PC-9 (cell line): ENCODE results near the gene CACNA1H. TPM values are rescaled to one million over a fixed set of nuclear protein-coding genes. Genes with fewer than 3 reads are reported as not detected.

Source experiments
- BruUV-seq: library from RNA; stranded (reverse); fragments of 400-500 nt; replicated peaks from 2 replicates; lab custom pipeline; 2021; lab: Mats Ljungman, UMichigan
- CTCF ChIA-PET: fragments of 300-600 bp; sonication (Branson Sonifier 250); formaldehyde crosslinking; loops from one replicate; lab custom pipeline; 2022; ENCODE audit warnings: antibody characterized with exemption; lab: Charles Lee
- POLR2A ChIA-PET: fragments of 300-600 bp; sonication (Branson Sonifier 250); formaldehyde crosslinking; loops from one replicate; lab custom pipeline; 2022; ENCODE audit warnings: antibody characterized with exemption; ENCODE audit not compliant: unreplicated experiment; lab: Charles Lee
- DNase-seq, 2 experiments: peaks; one replicate each; pipeline versions ENCODE4 v3.0.0 to v3.0.0-alpha.2; 2015 to 2022; ENCODE audit warnings: mixed read lengths in 1 of 2
- H2AFZ ChIP-seq: fragments of 200-600 bp; sonication (generic); 2 replicates; pipeline ENCODE4 v1.8.1; 2017; ENCODE audit warnings: antibody characterized with exemption
- H3F3A ChIP-seq: fragments of 200-600 bp; sonication (generic); 2 replicates; pipeline ENCODE4 v1.8.1; 2017; ENCODE audit warnings: antibody characterized with exemption, mild to moderate bottlenecking, low read depth; ENCODE audit not compliant: insufficient read depth
- H3K27ac ChIP-seq: fragments of 200-600 bp; sonication (generic); 2 replicates; pipeline ENCODE4 v1.6.1; 2016; ENCODE audit warnings: mixed run types
- H3K27me3 ChIP-seq: fragments of 200-600 bp; sonication (generic); 2 replicates; pipeline ENCODE4 v1.6.1; 2016; ENCODE audit warnings: low read depth, mixed run types; ENCODE audit not compliant: insufficient read depth
- H3K36me3 ChIP-seq: fragments of 200-600 bp; sonication (generic); 2 replicates; pipeline ENCODE4 v1.6.1; 2016; ENCODE audit warnings: low read depth, mixed run types
- H3K4me1 ChIP-seq: fragments of 200-600 bp; sonication (generic); replicated peaks from 2 replicates; pipeline ENCODE4 v1.6.1; 2016; ENCODE audit warnings: mixed run types; ENCODE audit not compliant: insufficient read depth
- H3K4me2 ChIP-seq: fragments of 200-600 bp; sonication (generic); 2 replicates; pipeline ENCODE4 v1.6.1; 2017; ENCODE audit warnings: mixed run types
- H3K4me3 ChIP-seq: fragments of 200-600 bp; sonication (generic); 2 replicates; pipeline ENCODE4 v1.6.1; 2016; ENCODE audit warnings: mixed run types
- H3K79me2 ChIP-seq: fragments of 200-600 bp; sonication (generic); 2 replicates; pipeline ENCODE4 v1.6.1; 2017; ENCODE audit warnings: low read depth, mixed run types
- H3K9me2 ChIP-seq: fragments of 200-600 bp; sonication (generic); 2 replicates; pipeline ENCODE4 v1.8.1; 2017; ENCODE audit warnings: mild to moderate bottlenecking; ENCODE audit not compliant: insufficient read depth
- H3K9me3 ChIP-seq: fragments of 200-600 bp; sonication (generic); 2 replicates; pipeline ENCODE4 v1.8.1; 2016; ENCODE audit warnings: low read depth; ENCODE audit not compliant: insufficient read depth
- H4K20me1 ChIP-seq: fragments of 200-600 bp; sonication (generic); 2 replicates; pipeline ENCODE4 v1.8.1; 2017; ENCODE audit not compliant: insufficient read depth
- CTCF ChIP-seq: fragments of 200-600 bp; sonication (generic); conservative IDR thresholded peaks from 2 replicates; pipeline ENCODE4 v1.6.1; 2017; ENCODE audit warnings: mixed run types, antibody characterized with exemption, mild to moderate bottlenecking, moderate library complexity
- EZH2 ChIP-seq: fragments of 200-600 bp; sonication (generic); IDR thresholded peaks from 2 replicates; pipeline ENCODE4 v1.8.0; 2017; ENCODE audit warnings: antibody characterized with exemption, low read depth
- intact Hi-C: fragments of 100-400 bp; cut with micrococcal nuclease; formaldehyde crosslinking; loops from one replicate; pipeline ENCODE4 v1.10.0; 2022; ENCODE audit not compliant: unreplicated experiment
- total RNA-seq: library from RNA; stranded (reverse); gene quantifications from 2 replicates; pipeline ENCODE4 v1.2.3, GENCODE V29; 2021

Gene CACNA1H
- total RNA-seq, 1 experiment from 2014 or later, result not detected

DNA sequence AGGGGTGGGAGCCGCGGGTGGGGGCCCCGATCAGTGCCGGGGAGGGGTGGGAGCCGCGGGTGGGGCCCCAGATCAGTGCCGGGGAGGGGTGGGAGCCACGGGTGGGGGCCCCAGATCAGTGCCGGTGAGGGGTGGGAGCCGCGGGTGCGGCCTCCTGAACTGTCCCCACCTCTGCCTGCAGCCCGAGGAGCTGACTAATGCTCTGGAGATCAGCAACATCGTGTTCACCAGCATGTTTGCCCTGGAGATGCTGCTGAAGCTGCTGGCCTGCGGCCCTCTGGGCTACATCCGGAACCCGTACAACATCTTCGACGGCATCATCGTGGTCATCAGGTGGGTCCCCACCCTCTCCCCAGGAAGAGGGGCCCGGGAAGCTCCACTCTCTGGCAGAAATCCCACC, 52.0 kb downstream of the CACNA1H start:
- Histone ChIP-seq H3K9me2 (no peaks in the 10 kb centered on the region), H3K27ac (no peak overlapping the region), H2AFZ (no peak overlapping the region), H3K9me3 (no peaks in the 10 kb centered on the region), H3K36me3 (no peaks in the 10 kb centered on the region), H3K27me3 (peaks cover 75% of the 10 kb centered on the region), H3K79me2 (no peaks in the 10 kb centered on the region), H3F3A (no peaks in the 10 kb centered on the region), H4K20me1 (no peaks in the 10 kb centered on the region; the same call in 1 of the 2 replicates), H3K4me3 (no peak overlapping the region), H3K4me1 (no peaks in the 10 kb centered on the region), H3K4me2 (no peak overlapping the region)
- intact Hi-C loops, result no loop called here
- ChIA-PET CTCF (interaction anchor here (0.7 kb wide), 1 partner anchor 711 kb away, joined by 4 read pairs; no protein-coding TSS in a partner anchor), POLR2A (no interaction called here)
- TF ChIP-seq EZH2 (no peak), CTCF (no peak)
- no peak for DNase-seq
- BruUV-seq, result no TSS peak

- Histone ChIP-seq H3K4me3 (no peak overlapping the region), H3K79me2 (no peaks in the 10 kb centered on the region), H3K4me2 (no peak overlapping the region), H3K9me3 (no peaks in the 10 kb centered on the region), H3K27ac (no peak overlapping the region), H3K4me1 (no peaks in the 10 kb centered on the region), H3F3A (no peaks in the 10 kb centered on the region), H4K20me1 (no peaks in the 10 kb centered on the region; the same call in 1 of the 2 replicates), H3K27me3 (peaks cover 79% of the 10 kb centered on the region), H2AFZ (no peak overlapping the region), H3K36me3 (no peaks in the 10 kb centered on the region), H3K9me2 (no peaks in the 10 kb centered on the region)
- ChIA-PET POLR2A (no interaction called here), CTCF (no interaction called here)
- no peak for DNase-seq
- no TSS peak for BruUV-seq
- TF ChIP-seq CTCF, result no peak
- TF ChIP-seq EZH2, result no peak
- intact Hi-C loops, result no loop called here
Measured at GRCh38 chr16:1206326-1206725, 53.4 kb downstream of the CACNA1H start.

- ChIA-PET CTCF (no interaction called here), POLR2A (no interaction called here)
- Histone ChIP-seq H3K36me3 (no peaks in the 10 kb centered on the region), H3K79me2 (no peaks in the 10 kb centered on the region), H3K27me3 (peaks cover 83% of the 10 kb centered on the region), H2AFZ (no peak overlapping the region), H3K4me1 (no peaks in the 10 kb centered on the region), H3K4me2 (no peak overlapping the region), H3F3A (no peaks in the 10 kb centered on the region), H3K27ac (no peak overlapping the region), H4K20me1 (no peaks in the 10 kb centered on the region; the same call in 1 of the 2 replicates), H3K4me3 (no peak overlapping the region), H3K9me3 (no peaks in the 10 kb centered on the region), H3K9me2 (no peaks in the 10 kb centered on the region)
- intact Hi-C loops, result no loop called here
- BruUV-seq, result no TSS peak
- TF ChIP-seq CTCF (no peak), EZH2 (no peak)
- no peak for DNase-seq
Measured at GRCh38 chr16:1206786-1207185, 53.9 kb downstream of the CACNA1H start.
